ENCODE data around the gene DUSP22.

DUSP22 gene

GRCh38 chr6:311679-312220 is 19.5 kb downstream of the DUSP22 start:
- no peak for DNase-seq

GRCh38 chr6:313087-313486 is 20.8 kb downstream of the DUSP22 start:
- DNase-seq = no peak

GRCh38 chr6:313917-314316 is 21.6 kb downstream of the DUSP22 start:
- no peak for DNase-seq

GRCh38 chr6:314377-314776 is 22.1 kb downstream of the DUSP22 start:
- no peak for DNase-seq

- no peak for DNase-seq
Measured at GRCh38 chr6:315226-315625, 22.9 kb downstream of the DUSP22 start.

- DNase-seq = no peak
Measured at GRCh38 chr6:315921-316752, 23.9 kb downstream of the DUSP22 start.

GRCh38 chr6:316753-317038 is 24.4 kb downstream of the DUSP22 start:
- DNase-seq = no peak

GRCh38 chr6:317060-317447 is 24.8 kb downstream of the DUSP22 start:
- no peak for DNase-seq

GRCh38 chr6:317448-318144 is 25.3 kb downstream of the DUSP22 start:
- no peak for DNase-seq

GRCh38 chr6:318243-318890 is 26.1 kb downstream of the DUSP22 start:
- no peak for DNase-seq

GRCh38 chr6:319177-320131 is 27.2 kb downstream of the DUSP22 start:
- no peak for DNase-seq

GRCh38 chr6:320351-321157 is 28.3 kb downstream of the DUSP22 start:
- no peak for DNase-seq

GRCh38 chr6:321158-321438 is 28.8 kb downstream of the DUSP22 start:
- DNase-seq = no peak

- DNase-seq = no peak
Measured at GRCh38 chr6:321536-322258, 29.4 kb downstream of the DUSP22 start.

GRCh38 chr6:322259-322930 is 30.1 kb downstream of the DUSP22 start:
- no peak for DNase-seq

- DNase-seq = no peak
Measured at GRCh38 chr6:322940-323729, 30.8 kb downstream of the DUSP22 start.

- DNase-seq = no peak
Measured at GRCh38 chr6:323730-324088, 31.4 kb downstream of the DUSP22 start.

GRCh38 chr6:324116-324728 is 31.9 kb downstream of the DUSP22 start:
- no peak for DNase-seq

- DNase-seq = no peak
Measured at GRCh38 chr6:324729-325125, 32.4 kb downstream of the DUSP22 start.

Measured in effector CD4-positive, alpha-beta T cell (primary cell).